KOPT-K1 (cell line): Measurements from ENCODE around the gene KPNB1.

Experiments
- H3K27ac ChIP-seq: fragments of 200-600 bp; sonication (generic); 2 replicates; pipeline ENCODE4 v1.5.1; 2016; ENCODE audit warnings: antibody characterized with exemption, mild to moderate bottlenecking, low read depth, low read length; ENCODE audit not compliant: poor library complexity, severe bottlenecking
- H3K36me3 ChIP-seq: fragments of 200-600 bp; sonication (generic); 2 replicates; pipeline ENCODE4 v1.5.1; 2017; ENCODE audit warnings: antibody characterized with exemption, mild to moderate bottlenecking, low read length, moderate library complexity; ENCODE audit not compliant: insufficient read depth
- H3K9me3 ChIP-seq: fragments of 200-600 bp; sonication (generic); 2 replicates; pipeline ENCODE4 v1.5.1; 2017; ENCODE audit warnings: antibody characterized with exemption, low read length, mild to moderate bottlenecking; ENCODE audit not compliant: insufficient read depth, poor library complexity, severe bottlenecking

The KPNB1 gene

DNA sequence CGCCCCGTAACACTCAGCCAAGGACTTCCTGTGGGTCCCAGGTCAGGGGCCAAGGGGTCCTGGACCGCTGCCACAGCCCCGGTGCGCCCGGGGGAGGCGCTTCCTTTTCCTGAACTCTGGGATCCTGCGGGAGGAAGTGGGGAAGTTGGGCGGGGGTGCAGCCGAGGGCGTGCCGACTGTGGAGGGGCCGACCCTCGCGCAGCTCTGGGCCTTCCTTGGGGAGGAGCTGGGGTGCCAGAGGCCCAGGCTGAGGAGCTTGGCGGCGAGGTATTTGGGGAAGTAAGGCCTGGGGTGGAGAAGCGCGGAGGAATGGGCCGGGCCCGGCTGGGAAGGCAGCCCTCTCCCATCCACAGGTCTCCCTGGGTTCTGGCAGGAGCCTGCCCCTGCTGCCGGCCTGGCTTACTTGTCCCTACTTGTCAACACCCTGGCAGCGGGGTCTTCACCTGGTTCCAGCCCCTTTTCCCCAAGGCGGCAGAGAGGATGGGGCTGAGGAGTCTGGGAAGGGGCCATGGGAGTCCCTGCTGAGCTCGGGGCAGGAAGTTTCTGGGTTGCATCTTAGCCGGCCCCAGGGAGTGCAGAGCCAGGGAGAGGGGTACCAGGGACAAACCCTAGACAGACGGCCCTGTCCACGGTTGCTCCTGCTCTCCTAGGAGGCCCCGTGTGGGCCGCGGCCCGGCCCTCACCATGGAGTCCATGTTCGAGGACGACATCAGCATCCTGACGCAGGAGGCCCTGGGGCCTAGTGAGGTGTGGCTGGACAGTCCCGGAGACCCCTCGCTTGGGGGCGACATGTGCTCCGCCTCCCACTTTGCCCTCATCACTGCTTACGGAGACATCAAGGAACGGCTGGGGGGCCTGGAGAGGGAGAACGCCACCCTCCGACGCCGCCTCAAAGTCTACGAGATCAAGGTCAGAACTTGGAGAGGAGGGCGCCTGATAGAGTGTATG, 46.0 kb downstream of the KPNB1 start:
- Histone ChIP-seq H3K27ac (no peak overlapping the region), H3K36me3 (no peaks in the 10 kb centered on the region), H3K9me3 (no peaks in the 10 kb centered on the region)

- H3K36me3 ChIP-seq, result no peaks in the 10 kb centered on the region
- H3K27ac ChIP-seq, result no peak overlapping the region
- H3K9me3 ChIP-seq, result no peaks in the 10 kb centered on the region
These were observed 47.3 kb downstream of the KPNB1 start for GRCh38 chr17:47696717-47697642.

DNA sequence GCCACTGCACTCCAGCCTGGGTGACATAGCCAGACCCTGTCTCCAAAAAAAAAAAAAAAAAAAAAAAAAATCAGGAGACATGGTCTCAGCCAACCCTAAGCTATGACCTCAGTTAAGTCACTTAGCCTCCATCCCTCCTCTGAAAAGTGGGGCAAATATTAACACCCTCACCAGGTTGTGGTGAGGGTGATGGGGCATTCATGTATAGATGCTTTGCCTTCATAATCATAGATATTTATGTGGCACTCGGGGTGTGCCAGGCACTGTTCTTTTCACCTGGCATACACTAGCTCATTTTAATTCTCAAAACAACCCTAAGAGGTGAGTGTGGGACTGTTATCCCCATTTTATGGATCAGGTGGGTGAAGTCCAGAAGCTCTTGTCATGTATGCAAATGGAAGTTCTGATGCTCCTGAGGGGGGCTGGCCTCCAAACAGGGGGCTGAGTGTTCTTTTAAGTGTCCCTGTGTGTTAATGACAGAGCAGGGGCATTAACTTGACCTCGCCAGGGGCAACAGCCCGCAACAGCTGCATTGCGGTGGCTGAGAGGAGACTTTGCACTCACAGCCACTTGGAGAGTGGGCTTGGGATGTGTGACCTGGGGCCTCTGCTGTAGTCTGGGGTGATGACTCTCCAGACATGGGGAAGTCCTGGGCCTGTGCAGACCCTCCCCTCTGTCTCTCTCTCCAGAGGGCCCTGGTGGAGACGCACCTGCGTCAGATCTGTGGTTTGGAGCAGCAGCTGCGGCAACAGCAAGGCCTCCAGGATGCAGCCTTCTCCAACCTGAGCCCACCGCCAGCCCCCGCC, 48.4 kb downstream of the KPNB1 start:
- Histone ChIP-seq H3K27ac (no peak overlapping the region), H3K9me3 (no peaks in the 10 kb centered on the region), H3K36me3 (no peaks in the 10 kb centered on the region)

- no peak overlapping the region for H3K27ac ChIP-seq
- no peaks in the 10 kb centered on the region for H3K9me3 ChIP-seq
- no peaks in the 10 kb centered on the region for H3K36me3 ChIP-seq
These were observed 49.2 kb downstream of the KPNB1 start for GRCh38 chr17:47698749-47699535.

- no peaks in the 10 kb centered on the region for H3K9me3 ChIP-seq
- H3K27ac ChIP-seq, result no peak overlapping the region
- H3K36me3 ChIP-seq, result no peaks in the 10 kb centered on the region
These were observed 49.8 kb downstream of the KPNB1 start for GRCh38 chr17:47699536-47699840.

DNA sequence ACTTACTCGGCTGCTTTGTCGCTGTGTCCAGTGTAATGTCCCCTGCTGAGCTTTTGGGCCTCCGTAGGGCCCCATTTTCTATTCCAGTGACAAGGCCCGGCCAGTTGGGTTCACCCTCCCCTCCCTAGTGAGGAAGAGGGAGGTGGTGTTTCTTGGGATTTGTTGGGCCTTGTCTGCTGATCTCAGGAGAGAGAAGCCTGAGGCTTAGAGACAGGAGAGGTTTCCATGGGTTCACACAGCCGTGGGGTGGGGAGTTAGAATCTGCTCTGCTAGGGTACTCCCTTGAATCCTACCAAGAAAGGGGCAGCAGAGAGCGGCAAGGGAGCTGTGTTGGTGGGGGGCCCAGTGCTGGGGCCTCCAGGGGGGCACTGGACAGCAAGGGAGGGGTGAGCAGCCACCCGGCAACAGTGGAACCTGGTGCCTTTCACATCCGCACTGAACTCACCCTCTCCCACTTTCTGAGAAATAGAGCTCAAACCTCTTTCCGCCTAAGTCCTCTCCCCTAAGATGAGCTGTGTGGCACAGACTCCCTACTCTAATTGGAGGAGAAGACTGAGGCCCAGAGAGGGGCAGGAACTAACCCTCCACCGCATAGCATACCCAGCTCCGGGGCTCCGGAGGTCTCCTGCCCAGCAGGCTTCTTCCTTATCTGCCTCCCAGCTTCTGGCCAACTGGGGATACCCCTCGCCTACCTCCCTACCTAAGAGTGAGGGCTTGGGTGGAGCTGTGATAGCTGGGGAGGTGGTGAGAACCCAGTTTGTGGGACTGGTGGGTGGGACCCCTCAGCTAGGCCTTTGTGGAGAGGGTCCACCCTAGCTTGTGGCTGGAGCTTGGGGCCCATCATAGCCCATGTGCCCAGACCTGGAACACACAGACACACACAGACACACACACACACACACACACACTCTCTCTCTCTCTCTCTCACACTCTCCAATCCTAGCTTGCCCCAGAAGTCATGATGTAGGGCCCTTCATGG, 51.0 kb downstream of the KPNB1 start:
- no peak overlapping the region for H3K27ac ChIP-seq
- H3K36me3 ChIP-seq, result no peaks in the 10 kb centered on the region
- H3K9me3 ChIP-seq, result no peaks in the 10 kb centered on the region

DNA sequence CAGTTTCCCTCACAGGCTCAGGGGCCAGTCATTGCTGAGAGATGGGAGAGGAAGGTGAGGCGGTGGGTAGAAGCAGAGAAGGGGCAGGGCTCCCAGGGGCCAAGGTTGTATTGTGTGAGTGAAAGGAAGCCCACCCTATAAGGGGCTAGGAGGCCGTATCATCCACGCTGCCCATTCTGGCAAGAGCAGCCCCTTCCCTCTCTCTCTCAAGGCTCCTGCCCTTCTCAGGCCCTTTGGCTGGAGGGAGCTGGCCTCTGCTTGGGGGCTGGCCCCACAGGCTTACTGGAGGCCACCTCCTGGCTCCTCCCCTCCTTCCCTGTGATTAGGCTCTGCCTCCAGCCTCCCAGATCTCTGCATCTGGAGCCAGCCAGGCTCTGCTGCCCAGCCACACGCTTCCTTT, 51.9 kb downstream of the KPNB1 start:
- H3K36me3 ChIP-seq, result no peaks in the 10 kb centered on the region
- no peaks in the 10 kb centered on the region for H3K9me3 ChIP-seq
- H3K27ac ChIP-seq, result no peak overlapping the region

DNA sequence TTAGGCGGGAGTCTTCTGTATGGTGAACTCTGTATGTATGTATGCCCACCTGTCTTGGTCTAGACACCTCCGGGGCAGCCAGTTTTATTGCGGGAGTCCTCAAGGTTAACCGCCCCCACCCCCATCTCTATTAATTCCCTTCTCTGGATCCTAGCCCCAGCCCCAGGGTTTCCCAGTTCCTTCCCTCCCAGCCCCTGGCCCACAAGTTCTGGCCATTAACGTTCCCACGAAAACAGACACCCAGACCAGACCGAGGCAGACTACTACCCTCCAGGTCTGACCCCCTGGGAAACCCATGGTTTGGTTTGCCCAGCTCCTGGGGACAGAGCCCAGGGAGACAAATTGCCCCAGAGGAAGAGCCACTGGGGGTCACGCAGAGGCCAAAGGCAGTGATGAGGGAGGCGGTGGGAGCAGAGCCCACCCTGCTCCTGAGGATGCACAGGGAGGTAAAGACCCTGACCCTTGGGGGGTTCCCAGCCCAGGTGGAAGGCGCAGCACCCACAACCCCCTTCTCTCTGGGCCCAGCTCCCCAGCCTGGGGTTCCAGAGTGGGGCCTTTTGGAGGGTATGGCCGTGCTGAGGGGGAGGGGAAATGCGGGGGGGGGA, 52.8 kb downstream of the KPNB1 start:
- Histone ChIP-seq H3K27ac (no peak overlapping the region), H3K36me3 (no peaks in the 10 kb centered on the region), H3K9me3 (no peaks in the 10 kb centered on the region)

GRCh38 chr17:47703191-47703591, 53.5 kb downstream of the KPNB1 start:
- no peaks in the 10 kb centered on the region for H3K36me3 ChIP-seq

GRCh38 chr17:47703671-47704070, 54.0 kb downstream of the KPNB1 start:
- no peaks in the 10 kb centered on the region for H3K9me3 ChIP-seq
- no peak overlapping the region for H3K27ac ChIP-seq
- no peaks in the 10 kb centered on the region for H3K36me3 ChIP-seq

More at GRCh38 chr17:47703191-47703591, 53.5 kb downstream of the KPNB1 start:
- H3K27ac ChIP-seq, result no peak overlapping the region
- H3K9me3 ChIP-seq, result no peaks in the 10 kb centered on the region

GRCh38 chr17:47704116-47704515, 54.4 kb downstream of the KPNB1 start:
- Histone ChIP-seq H3K36me3 (no peaks in the 10 kb centered on the region), H3K27ac (no peak overlapping the region), H3K9me3 (no peaks in the 10 kb centered on the region)

GRCh38 chr17:47704736-47705135, 55.0 kb downstream of the KPNB1 start:
- Histone ChIP-seq H3K36me3 (no peaks in the 10 kb centered on the region), H3K27ac (no peak overlapping the region), H3K9me3 (no peaks in the 10 kb centered on the region)
